SK-N-DZ (cell line): Measurements from ENCODE around the gene PGAP3. TPM values are rescaled to one million over a fixed set of nuclear protein-coding genes. Genes with fewer than 3 reads are reported as not detected.
"Not testable (repeated sequence)": the region's sequence is repeated elsewhere in the genome, so short reads cannot be mapped to it uniquely, and the experiment has no call there.

Source experiments
- DNase-seq: peaks from one replicate; pipeline ENCODE4 v3.0.0-alpha.2; 2015; ENCODE audit warnings: low spot score
- polyA plus RNA-seq, 2 experiments: library from polyadenylated mRNA; depleted of rRNA; stranded (reverse); fragments of >200 nt; gene quantifications; 2 replicates each; pipeline ENCODE4 v1.2.3, GENCODE V29; 2014

The PGAP3 gene, protein sequence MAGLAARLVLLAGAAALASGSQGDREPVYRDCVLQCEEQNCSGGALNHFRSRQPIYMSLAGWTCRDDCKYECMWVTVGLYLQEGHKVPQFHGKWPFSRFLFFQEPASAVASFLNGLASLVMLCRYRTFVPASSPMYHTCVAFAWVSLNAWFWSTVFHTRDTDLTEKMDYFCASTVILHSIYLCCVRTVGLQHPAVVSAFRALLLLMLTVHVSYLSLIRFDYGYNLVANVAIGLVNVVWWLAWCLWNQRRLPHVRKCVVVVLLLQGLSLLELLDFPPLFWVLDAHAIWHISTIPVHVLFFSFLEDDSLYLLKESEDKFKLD
- 7.3 and 8.6 TPM in 2 replicates for polyA plus RNA-seq (2014; cell fraction: cytosol; rRNA removed)
- polyA plus RNA-seq (2014; cell fraction: nucleus; rRNA removed) = 35.0 and 37.2 TPM in 2 replicates

DNA sequence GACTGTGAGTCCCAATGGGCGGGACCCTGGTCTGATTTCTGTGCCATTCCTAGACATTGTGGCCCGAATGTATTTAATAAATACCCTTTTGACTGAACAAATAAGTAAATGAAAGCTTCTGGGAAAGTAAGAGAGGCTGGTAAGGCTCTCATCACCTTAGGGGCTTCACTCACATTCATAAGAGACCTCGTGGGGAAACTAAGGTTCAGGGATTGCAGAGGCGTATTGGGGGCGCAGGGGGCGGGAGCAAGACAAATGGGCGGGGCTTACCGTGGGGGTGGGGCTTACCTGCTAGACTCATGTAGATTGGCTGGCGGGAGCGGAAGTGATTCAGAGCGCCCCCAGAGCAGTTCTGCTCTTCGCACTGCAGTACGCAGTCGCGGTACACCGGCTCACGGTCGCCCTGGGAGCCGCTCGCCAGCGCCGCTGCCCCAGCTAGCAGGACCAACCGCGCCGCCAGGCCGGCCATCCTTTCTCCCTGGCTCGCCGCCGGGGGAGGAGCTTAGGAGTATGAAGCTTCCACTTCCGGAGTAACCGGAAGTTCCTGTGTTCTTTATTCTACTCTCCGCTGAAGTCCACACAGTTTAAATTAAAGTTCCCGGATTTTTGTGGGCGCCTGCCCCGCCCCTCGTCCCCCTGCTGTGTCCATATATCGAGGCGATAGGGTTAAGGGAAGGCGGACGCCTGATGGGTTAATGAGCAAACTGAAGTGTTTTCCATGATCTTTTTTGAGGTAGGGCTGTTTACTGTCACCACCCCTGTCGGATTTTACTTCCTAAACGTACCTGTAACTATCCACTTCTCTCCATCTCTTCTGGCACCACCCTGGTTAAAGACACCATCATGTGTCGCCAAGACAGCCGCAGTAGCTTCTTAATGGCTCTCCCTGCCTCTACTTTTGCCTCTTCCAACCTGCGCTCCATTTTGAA is at the start of gene PGAP3:
Gene PGAP3, minus strand, starts transcription at position 512 of the 929 bp plus-strand sequence. Its CDS starts 43 bp downstream, at position 469.
- peak; percentile 92 for DNase-seq

DNA sequence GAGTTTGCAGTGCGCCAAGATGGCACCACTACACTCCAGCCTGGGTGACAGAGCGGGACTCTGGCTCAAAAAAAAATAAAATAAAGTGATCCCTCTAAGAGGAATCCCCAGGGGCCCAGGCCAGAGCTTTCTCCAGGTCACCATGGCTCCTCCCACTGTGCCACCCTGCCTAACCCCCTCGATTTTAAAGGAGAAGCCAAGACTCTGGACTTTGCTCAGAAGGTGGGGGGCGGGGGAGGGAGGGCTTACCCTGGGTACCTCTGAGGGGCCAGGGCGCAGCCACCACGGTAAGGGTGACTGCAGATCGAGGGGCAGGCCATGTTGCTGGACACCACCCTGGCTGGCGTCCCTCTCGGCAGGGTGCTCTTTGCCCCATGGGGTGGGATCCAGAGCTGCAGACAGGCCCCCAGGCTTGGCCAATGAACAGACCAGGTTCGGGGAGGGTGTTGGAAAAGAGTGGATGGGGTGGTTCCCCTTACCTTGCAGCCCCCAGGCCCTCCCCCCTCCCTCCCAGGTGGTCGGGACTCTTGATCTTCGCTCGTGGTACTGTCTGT is 49.4 kb upstream of the PGAP3 start:
- DNase-seq = no peak

DNA sequence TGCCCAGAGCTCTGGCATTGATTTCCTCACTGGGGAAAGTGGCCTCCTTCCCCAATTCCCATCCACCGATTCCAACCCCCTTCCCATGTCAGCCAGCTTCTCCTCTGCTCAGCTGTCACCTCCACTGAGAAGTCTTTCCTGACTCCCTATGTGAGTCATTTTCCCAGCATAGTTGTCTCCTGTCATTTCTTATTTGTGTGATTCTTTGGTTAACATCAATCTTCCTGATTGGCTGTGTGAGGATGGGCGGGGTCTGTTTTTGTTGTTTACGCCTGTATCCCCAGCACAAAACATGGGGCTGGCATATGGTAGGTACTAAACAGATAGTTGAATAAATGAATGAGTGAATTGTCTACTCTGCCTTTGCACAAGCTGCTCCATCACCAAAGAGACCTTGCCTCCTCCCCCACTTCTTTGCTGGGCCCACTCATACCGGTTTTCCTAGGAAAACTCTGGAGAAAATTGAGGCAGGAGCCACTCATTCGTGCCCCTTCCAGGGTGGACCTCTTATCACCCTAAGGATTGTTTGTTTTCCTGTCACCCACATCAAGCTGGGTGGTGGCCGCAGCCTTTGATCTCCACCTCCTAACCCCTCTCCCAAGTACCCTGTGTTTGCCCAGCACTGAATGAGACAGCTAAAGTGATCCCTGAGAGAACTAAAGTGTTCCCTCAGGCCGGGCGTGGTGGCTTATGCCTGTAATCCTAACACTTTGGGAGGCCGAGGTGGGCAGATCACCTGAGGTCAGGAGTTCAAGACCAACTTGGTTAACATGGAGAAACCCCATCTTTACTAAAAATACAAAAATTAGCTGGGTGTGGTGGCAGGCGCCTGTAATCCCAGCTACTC is 48.7 kb upstream of the PGAP3 start:
- DNase-seq = no peak

DNA sequence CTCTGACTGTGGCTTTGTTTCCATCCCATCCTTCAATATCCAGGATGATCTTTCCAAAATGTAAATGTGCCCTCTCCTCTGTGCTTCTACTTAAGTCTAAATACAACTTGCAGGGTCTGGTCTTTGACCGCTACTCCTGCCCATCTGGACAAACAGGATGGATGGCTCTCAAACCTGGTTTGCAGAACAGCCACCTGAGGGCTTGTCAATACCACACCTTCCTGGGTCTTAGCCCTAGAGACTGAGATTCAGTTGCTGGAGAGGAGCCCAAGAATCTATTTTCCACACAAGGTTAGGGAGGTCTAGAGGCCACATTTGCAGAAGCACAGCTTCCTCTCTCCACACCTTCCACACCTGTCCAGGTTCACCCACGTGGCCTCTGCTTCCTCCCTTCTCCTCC is 48.0 kb upstream of the PGAP3 start:
- DNase-seq = no peak

DNA sequence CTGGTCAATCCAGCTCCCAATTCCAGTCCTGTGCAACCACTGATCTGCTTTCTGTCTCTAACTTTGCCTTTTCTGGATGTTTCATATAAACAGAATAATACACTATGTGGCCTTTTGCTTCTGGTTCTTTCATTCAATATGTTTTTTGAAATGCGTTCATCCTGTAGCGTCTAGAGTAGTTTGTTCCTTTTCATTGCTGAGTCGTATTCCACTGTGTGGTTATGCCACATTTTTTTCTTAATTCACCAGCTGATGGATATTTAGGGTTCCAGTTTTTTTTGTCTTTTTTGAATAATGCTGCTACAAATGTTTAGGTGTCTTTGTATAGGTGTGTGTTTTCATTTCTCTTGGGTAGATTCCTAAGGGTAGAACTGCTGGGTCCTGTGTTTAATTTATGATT is 44.7 kb upstream of the PGAP3 start:
- no peak for DNase-seq

DNA sequence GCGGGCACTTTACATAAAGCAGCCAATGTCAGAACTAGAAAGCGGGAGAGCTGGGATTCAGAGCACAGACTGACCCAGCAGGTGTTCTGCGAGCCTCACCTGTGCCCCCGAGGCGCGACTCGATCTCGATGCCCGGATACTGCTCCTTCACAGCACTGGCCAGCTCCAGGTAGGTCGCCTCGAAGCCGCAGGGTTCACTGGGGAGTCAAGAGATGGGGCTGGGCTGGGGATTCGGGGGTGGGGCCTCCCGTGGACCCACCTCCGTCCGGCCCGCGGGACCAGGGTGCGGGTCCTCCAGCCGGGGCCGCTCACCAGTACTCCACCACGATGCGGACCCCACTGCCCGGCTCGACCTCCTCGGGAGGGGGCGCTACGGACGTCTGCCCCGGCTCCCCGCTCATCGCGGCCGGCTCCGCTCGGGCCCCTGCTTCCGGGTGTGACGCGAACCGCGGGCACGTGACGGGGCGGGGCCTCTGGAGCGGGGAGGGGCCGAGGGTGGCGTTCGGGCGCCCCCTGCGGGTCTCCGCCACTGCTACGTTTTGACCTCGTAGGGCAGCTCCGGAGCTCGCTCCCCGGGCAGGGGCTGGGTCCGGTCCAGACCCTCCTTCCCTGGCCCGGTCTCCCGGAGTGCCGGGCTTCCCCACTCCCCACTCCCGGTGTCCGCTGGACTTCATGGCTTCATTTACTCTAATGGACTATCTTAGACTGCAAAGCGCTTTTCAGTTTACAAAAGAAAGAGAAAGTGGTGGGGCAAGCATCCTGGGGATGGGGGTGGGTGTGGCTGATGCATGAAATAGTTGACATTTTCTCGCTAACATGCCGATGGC is 42.5 kb upstream of the PGAP3 start, which contains the start of gene MIEN1:
Gene MIEN1, minus strand, starts transcription at position 438 of the 827 bp plus-strand sequence. Its CDS starts 37 bp downstream, at position 401.
- DNase-seq = peak; percentile 81

DNA sequence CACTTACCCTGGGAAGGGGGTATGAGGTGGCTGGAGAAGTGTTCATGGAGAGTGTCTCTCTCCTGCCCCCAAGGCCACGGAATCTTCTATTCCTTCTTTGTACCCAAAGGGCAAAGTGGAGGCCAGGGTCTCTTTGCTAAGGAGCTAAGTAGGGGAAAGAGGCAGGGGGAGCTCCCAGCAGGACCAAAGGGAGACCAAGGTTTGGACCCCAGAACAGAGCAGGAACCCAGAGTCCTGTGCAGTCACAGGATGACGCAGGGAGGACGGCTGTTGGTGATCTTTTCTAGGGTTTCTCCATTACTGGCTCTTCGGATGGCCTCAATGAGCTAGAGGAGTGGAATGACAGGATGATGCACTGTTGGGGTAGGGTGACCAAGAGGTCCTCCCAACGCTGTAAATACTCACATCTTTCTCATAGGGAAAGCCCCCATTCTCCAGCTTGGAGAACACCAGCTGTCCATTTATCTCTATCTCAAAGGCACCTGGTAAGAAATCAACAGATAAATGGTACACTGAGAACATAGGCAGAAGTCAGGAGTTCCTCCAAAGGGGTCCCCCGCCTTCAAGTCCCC is 41.5 kb upstream of the PGAP3 start:
- no peak for DNase-seq

DNA sequence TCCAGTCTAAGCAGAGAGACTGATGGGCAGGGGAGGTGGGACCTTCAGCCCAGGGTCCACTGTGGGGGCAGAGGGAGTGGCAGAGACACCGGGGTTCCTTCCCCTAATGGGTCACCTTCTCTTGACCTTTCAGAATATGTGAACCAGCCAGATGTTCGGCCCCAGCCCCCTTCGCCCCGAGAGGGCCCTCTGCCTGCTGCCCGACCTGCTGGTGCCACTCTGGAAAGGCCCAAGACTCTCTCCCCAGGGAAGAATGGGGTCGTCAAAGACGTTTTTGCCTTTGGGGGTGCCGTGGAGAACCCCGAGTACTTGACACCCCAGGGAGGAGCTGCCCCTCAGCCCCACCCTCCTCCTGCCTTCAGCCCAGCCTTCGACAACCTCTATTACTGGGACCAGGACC is 39.7 kb upstream of the PGAP3 start:
- no peak for DNase-seq

DNA sequence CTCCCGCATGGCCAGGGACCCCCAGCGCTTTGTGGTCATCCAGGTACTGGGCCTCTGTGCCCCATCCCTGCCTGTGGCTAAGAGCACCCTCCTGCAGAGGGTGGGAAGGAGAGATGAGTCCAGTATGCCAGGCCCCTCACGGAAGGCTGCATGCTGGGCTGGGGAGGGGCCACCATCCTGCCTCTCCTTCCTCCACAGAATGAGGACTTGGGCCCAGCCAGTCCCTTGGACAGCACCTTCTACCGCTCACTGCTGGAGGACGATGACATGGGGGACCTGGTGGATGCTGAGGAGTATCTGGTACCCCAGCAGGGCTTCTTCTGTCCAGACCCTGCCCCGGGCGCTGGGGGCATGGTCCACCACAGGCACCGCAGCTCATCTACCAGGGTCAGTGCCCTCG is 38.8 kb upstream of the PGAP3 start:
- DNase-seq = no peak

DNA sequence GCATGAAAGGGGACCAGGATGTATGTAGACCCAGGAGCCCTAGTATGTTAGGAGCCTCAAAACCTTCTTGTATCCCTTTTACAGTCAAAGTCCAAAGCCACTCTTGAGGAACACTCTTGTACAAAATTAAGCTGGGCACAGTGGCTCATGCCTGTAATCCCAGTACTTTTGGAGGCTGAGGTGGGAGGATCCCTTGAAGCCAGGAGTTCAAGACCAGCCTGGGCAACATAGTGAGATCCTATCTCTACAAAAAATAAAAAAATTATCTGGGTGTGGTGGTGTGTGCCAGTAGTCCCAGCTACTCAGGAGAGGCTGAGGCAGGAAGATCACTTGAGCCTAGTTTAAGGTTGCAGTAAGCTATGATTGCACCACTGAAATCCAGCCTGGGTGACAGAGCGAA is 38.1 kb upstream of the PGAP3 start:
- not testable (repeated sequence) for DNase-seq

DNA sequence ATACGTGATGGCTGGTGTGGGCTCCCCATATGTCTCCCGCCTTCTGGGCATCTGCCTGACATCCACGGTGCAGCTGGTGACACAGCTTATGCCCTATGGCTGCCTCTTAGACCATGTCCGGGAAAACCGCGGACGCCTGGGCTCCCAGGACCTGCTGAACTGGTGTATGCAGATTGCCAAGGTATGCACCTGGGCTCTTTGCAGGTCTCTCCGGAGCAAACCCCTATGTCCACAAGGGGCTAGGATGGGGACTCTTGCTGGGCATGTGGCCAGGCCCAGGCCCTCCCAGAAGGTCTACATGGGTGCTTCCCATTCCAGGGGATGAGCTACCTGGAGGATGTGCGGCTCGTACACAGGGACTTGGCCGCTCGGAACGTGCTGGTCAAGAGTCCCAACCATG is 36.9 kb upstream of the PGAP3 start:
- DNase-seq = no peak

DNA sequence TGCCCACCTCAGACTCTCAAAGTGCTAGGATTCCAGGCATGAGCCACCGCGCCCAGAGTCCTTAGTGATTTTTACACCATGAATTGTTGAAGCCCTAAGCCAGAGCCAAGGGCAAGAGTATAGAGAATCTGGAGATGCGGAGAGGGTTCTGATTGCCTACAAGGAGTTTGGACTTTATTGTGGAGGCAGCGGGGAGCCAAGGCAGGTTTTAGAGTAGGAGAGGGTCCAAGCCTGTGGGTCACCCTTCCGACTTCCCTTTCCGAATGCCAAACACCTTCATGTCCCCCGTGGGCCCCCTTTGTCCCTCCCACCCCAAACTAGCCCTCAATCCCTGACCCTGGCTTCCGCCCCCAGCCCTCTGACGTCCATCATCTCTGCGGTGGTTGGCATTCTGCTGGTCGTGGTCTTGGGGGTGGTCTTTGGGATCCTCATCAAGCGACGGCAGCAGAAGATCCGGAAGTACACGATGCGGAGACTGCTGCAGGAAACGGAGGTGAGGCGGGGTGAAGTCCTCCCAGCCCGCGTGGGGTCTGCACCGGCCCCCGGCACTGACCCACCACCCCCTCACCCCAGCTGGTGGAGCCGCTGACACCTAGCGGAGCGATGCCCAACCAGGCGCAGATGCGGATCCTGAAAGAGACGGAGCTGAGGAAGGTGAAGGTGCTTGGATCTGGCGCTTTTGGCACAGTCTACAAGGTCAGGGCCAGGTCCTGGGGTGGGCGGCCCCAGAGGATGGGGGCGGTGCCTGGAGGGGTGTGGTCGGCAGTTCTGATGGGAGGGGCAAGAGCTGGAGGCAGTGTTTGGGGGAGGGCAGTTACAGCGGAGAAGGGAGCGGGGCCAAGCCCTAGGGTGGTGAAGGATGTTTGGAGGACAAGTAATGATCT is 35.4 kb upstream of the PGAP3 start:
- DNase-seq = no peak

DNA sequence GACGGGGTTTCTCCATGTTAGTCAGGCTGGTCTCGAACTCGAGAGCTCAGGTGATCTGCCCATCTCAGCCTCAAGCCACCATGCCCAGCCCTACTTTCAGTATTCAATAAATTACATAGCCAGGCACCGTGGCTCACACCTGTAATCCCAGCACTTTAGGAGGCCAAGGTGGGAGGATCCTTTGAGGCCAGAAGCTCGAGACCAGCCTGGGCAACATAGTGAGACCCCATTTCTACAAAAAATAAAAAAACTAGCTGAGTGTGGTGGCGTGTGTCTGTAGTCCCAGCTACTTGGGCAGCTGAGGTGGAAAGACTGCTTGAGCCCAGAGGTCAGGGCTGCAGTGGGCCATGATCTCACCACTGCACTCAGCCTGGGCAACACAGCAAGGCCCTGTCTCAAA is 34.2 kb upstream of the PGAP3 start:
- no peak for DNase-seq

DNA sequence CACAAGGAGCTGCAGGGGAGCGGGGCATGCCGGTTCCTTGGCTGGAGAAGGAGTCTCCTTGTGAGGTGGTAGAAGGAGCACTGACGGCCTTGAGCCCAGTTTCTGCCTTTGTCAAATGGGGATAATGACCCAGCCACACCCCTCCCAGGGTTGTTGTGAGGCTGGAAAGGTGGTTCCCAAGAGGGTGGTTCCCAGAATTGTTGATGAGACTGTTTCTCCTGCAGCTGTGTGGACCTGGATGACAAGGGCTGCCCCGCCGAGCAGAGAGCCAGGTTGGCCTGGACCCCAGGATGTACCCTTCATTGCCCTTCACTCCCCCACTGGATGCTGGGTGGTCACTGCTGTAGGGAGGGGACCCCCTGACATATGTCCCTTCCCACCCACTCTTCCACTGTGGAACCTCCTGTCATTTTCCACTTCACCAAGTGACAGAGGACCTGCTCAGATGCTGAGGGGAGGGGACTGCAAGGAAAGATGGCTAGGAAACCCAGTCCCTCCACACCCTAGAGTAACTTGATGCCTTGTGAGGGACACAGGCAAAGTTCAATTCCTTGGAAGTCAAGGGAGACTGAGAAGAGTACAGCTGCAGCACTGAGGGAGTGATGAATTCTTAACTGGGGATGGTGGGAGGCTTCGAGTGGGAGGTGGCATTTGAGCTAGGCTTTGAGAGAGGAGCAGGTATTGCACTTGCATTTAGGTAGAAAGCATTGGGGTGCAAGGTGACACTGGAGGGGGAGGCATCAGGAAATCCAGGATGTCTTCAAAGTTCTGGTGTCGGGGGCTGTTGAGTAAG is 31.9 kb upstream of the PGAP3 start:
- no peak for DNase-seq

DNA sequence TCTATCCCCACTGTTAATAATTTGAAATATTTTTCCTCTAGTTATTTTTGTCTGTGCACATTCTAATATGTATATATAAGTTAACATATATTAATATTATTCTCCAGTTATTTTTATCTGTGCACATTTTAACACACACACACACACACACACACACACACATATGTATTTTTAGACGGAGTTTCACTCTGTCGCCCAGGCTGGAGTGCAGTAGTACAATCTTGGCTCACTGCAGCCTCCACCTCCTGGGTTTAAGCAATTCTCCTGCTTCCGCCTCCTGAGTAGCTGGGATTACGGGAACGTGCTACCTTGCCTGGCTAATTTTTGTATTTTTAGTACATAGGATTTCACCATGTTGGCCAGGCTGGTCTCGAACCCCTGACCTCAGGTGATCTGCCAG is 29.8 kb upstream of the PGAP3 start:
- no peak for DNase-seq

DNA sequence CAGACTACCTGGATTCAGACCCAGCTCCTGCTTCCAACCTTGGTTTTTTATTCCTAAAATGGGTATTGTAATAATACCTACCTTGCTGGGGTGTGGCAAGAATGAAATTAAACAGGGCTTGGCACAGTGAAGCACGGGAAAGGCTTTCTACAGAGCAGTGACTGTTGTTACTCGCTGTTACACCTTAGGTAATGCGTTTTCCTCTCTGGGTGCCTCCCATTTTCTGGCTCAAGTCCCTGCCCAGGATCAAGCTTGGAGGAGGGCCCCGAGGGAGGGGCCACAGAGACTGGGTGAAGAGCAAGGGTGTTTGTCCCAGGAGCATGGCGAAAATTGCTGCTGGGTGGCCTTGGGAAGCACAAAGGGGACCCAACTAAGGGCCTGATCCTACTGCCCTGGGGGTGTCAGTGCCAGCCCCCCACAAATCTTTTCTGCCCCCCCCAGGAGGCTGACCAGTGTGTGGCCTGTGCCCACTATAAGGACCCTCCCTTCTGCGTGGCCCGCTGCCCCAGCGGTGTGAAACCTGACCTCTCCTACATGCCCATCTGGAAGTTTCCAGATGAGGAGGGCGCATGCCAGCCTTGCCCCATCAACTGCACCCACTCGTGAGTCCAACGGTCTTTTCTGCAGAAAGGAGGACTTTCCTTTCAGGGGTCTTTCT is 29.2 kb upstream of the PGAP3 start:
- DNase-seq = no peak

DNA sequence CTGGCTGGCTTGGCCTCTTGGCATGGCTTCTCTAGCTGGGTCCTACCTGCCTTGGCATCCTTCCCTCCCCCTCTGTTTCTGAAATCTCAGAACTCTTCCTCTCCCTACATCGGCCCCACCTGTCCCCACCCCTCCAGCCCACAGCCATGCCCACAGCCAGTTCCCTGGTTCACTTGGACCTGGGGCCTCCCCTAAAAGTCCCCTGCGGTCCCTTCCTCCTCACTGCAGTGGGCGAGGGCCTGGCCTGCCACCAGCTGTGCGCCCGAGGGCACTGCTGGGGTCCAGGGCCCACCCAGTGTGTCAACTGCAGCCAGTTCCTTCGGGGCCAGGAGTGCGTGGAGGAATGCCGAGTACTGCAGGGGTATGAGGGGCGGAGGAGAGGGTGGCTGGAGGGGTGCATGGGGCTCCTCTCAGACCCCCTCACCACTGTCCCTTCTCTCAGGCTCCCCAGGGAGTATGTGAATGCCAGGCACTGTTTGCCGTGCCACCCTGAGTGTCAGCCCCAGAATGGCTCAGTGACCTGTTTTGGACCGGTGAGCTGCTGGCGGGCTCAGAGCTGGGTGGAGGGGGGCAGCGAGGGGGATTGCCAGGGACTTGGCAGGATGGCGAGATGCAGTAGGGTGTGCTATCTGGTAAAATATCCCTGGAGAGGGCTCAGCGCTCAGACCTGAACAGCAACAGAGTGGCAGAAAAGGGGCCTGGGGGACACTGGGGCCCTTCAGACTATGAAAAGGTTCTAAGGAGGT is 28.4 kb upstream of the PGAP3 start:
- no peak for DNase-seq
